HG02943 (cell line): ENCODE results near the gene CTIF.

Source experiments
- ATAC-seq: cut with Tn5 transposase; IDR thresholded peaks from one replicate; pipeline ENCODE4 v1.9.1; 2021; ENCODE audit warnings: mild to moderate bottlenecking, low read depth, moderate library complexity; ENCODE audit not compliant: unreplicated experiment

The CTIF gene

GRCh38 chr18:48820483-48821250 is 281.8 kb downstream of the CTIF start:
- ATAC-seq, result peak; percentile 86

- ATAC-seq, result peak; percentile 10
Measured at GRCh38 chr18:48821251-48821590, 282.4 kb downstream of the CTIF start.

- ATAC-seq, result no peak
Measured at GRCh38 chr18:48821845-48822244, 283.0 kb downstream of the CTIF start.

- no peak for ATAC-seq
Measured at GRCh38 chr18:48824231-48824970, 285.6 kb downstream of the CTIF start.

- no peak for ATAC-seq
Measured at GRCh38 chr18:48825101-48825745, 286.4 kb downstream of the CTIF start.

- ATAC-seq, result no peak
Measured at GRCh38 chr18:48826271-48826670, 287.4 kb downstream of the CTIF start.

- no peak for ATAC-seq
Measured at GRCh38 chr18:48826806-48827205, 288.0 kb downstream of the CTIF start.

GRCh38 chr18:48827291-48828193 is 288.7 kb downstream of the CTIF start:
- ATAC-seq, result no peak

GRCh38 chr18:48828194-48828545 is 289.3 kb downstream of the CTIF start:
- no peak for ATAC-seq

GRCh38 chr18:48828691-48829442 is 290.0 kb downstream of the CTIF start:
- ATAC-seq, result no peak

GRCh38 chr18:48829443-48830149 is 290.8 kb downstream of the CTIF start:
- ATAC-seq, result no peak

- ATAC-seq, result no peak
Measured at GRCh38 chr18:48831113-48831759, 292.4 kb downstream of the CTIF start.

- ATAC-seq, result no peak
Measured at GRCh38 chr18:48831802-48832201, 293.0 kb downstream of the CTIF start.

- ATAC-seq, result no peak
Measured at GRCh38 chr18:48832938-48833700, 294.3 kb downstream of the CTIF start.

GRCh38 chr18:48833701-48834412 is 295.0 kb downstream of the CTIF start:
- peak; percentile 61 for ATAC-seq

GRCh38 chr18:48834413-48835031 is 295.7 kb downstream of the CTIF start:
- peak; percentile 56 for ATAC-seq

- ATAC-seq, result no peak
Measured at GRCh38 chr18:48835119-48835518, 296.3 kb downstream of the CTIF start.
